ENCODE data around the gene ARID3A.

Gene ARID3A

GRCh38 chr19:940591-941291, 14.9 kb downstream of the ARID3A start:
- H3K9ac ChIP-seq (ENCODE audit: low read depth, low read length): no peak overlapping the region
- no peaks in the 10 kb centered on the region for H3K27me3 ChIP-seq (ENCODE audit: control insufficient read depth, insufficient read depth, low read length)
- peaks cover 22% of the 10 kb centered on the region for H3K36me3 ChIP-seq (ENCODE audit: control insufficient read depth, insufficient read depth, low read length)
- no peak overlapping the region for H3K4me3 ChIP-seq (ENCODE audit: low read depth, low read length)
- H3K4me1 ChIP-seq (ENCODE audit: control insufficient read depth, insufficient read depth, low read length): no peaks in the 10 kb centered on the region
- no peaks in the 10 kb centered on the region for H3K9me3 ChIP-seq (ENCODE audit: control insufficient read depth, insufficient read depth, low read length)

- no peaks in the 10 kb centered on the region for H3K27me3 ChIP-seq (ENCODE audit: control insufficient read depth, insufficient read depth, low read length)
- peaks cover 20% of the 10 kb centered on the region for H3K36me3 ChIP-seq (ENCODE audit: control insufficient read depth, insufficient read depth, low read length)
- H3K9ac ChIP-seq (ENCODE audit: low read depth, low read length): no peak overlapping the region
- no peak overlapping the region for H3K4me3 ChIP-seq (ENCODE audit: low read depth, low read length)
- H3K4me1 ChIP-seq (ENCODE audit: control insufficient read depth, insufficient read depth, low read length): no peaks in the 10 kb centered on the region
- no peaks in the 10 kb centered on the region for H3K9me3 ChIP-seq (ENCODE audit: control insufficient read depth, insufficient read depth, low read length)
These were observed 15.7 kb downstream of the ARID3A start for GRCh38 chr19:941292-942132.

- peaks cover 20% of the 10 kb centered on the region for H3K36me3 ChIP-seq (ENCODE audit: control insufficient read depth, insufficient read depth, low read length)
- H3K9ac ChIP-seq (ENCODE audit: low read depth, low read length): no peak overlapping the region
- no peaks in the 10 kb centered on the region for H3K27me3 ChIP-seq (ENCODE audit: control insufficient read depth, insufficient read depth, low read length)
- no peaks in the 10 kb centered on the region for H3K4me1 ChIP-seq (ENCODE audit: control insufficient read depth, insufficient read depth, low read length)
- H3K4me3 ChIP-seq (ENCODE audit: low read depth, low read length): no peak overlapping the region
- no peaks in the 10 kb centered on the region for H3K9me3 ChIP-seq (ENCODE audit: control insufficient read depth, insufficient read depth, low read length)
These were observed 16.4 kb downstream of the ARID3A start for GRCh38 chr19:942133-942645.

- Histone ChIP-seq H3K9me3 (ENCODE audit: control insufficient read depth, insufficient read depth, low read length) (no peaks in the 10 kb centered on the region), H3K36me3 (ENCODE audit: control insufficient read depth, insufficient read depth, low read length) (peaks cover 22% of the 10 kb centered on the region), H3K4me3 (ENCODE audit: low read depth, low read length) (no peak overlapping the region)
These were observed 17.8 kb downstream of the ARID3A start for GRCh38 chr19:943551-944170.

GRCh38 chr19:944171-944567, 18.3 kb downstream of the ARID3A start:
- H3K4me3 ChIP-seq (ENCODE audit: low read depth, low read length): no peak overlapping the region
- no peak overlapping the region for H3K9ac ChIP-seq (ENCODE audit: low read depth, low read length)
- no peaks in the 10 kb centered on the region for H3K9me3 ChIP-seq (ENCODE audit: control insufficient read depth, insufficient read depth, low read length)
- H3K36me3 ChIP-seq (ENCODE audit: control insufficient read depth, insufficient read depth, low read length): peaks cover 22% of the 10 kb centered on the region
- H3K4me1 ChIP-seq (ENCODE audit: control insufficient read depth, insufficient read depth, low read length): no peaks in the 10 kb centered on the region
- H3K27me3 ChIP-seq (ENCODE audit: control insufficient read depth, insufficient read depth, low read length): no peaks in the 10 kb centered on the region

More at GRCh38 chr19:943551-944170, 17.8 kb downstream of the ARID3A start:
- Histone ChIP-seq H3K27me3 (ENCODE audit: control insufficient read depth, insufficient read depth, low read length) (no peaks in the 10 kb centered on the region), H3K9ac (ENCODE audit: low read depth, low read length) (no peak overlapping the region), H3K4me1 (ENCODE audit: control insufficient read depth, insufficient read depth, low read length) (no peaks in the 10 kb centered on the region)

GRCh38 chr19:944663-945241, 18.9 kb downstream of the ARID3A start:
- no peak overlapping the region for H3K4me3 ChIP-seq (ENCODE audit: low read depth, low read length)
- H3K27me3 ChIP-seq (ENCODE audit: control insufficient read depth, insufficient read depth, low read length): no peaks in the 10 kb centered on the region
- no peaks in the 10 kb centered on the region for H3K4me1 ChIP-seq (ENCODE audit: control insufficient read depth, insufficient read depth, low read length)
- H3K36me3 ChIP-seq (ENCODE audit: control insufficient read depth, insufficient read depth, low read length): peaks cover 22% of the 10 kb centered on the region
- no peaks in the 10 kb centered on the region for H3K9me3 ChIP-seq (ENCODE audit: control insufficient read depth, insufficient read depth, low read length)
- H3K9ac ChIP-seq (ENCODE audit: low read depth, low read length): no peak overlapping the region

- no peak overlapping the region for H3K4me3 ChIP-seq (ENCODE audit: low read depth, low read length)
- H3K9ac ChIP-seq (ENCODE audit: low read depth, low read length): no peak overlapping the region
- H3K9me3 ChIP-seq (ENCODE audit: control insufficient read depth, insufficient read depth, low read length): no peaks in the 10 kb centered on the region
- H3K4me1 ChIP-seq (ENCODE audit: control insufficient read depth, insufficient read depth, low read length): no peaks in the 10 kb centered on the region
- H3K27me3 ChIP-seq (ENCODE audit: control insufficient read depth, insufficient read depth, low read length): no peaks in the 10 kb centered on the region
- peaks cover 21% of the 10 kb centered on the region for H3K36me3 ChIP-seq (ENCODE audit: control insufficient read depth, insufficient read depth, low read length)
These were observed 19.8 kb downstream of the ARID3A start for GRCh38 chr19:945401-946252.

GRCh38 chr19:947090-947706, 21.4 kb downstream of the ARID3A start:
- H3K4me1 ChIP-seq (ENCODE audit: control insufficient read depth, insufficient read depth, low read length): no peaks in the 10 kb centered on the region
- H3K36me3 ChIP-seq (ENCODE audit: control insufficient read depth, insufficient read depth, low read length): peaks cover 12% of the 10 kb centered on the region
- no peak overlapping the region for H3K4me3 ChIP-seq (ENCODE audit: low read depth, low read length)
- no peaks in the 10 kb centered on the region for H3K27me3 ChIP-seq (ENCODE audit: control insufficient read depth, insufficient read depth, low read length)
- no peak overlapping the region for H3K9ac ChIP-seq (ENCODE audit: low read depth, low read length)
- no peaks in the 10 kb centered on the region for H3K9me3 ChIP-seq (ENCODE audit: control insufficient read depth, insufficient read depth, low read length)

- Histone ChIP-seq H3K9me3 (ENCODE audit: control insufficient read depth, insufficient read depth, low read length) (no peaks in the 10 kb centered on the region), H3K27me3 (ENCODE audit: control insufficient read depth, insufficient read depth, low read length) (no peaks in the 10 kb centered on the region), H3K9ac (ENCODE audit: low read depth, low read length) (no peak overlapping the region), H3K36me3 (ENCODE audit: control insufficient read depth, insufficient read depth, low read length) (peaks cover 10% of the 10 kb centered on the region), H3K4me1 (ENCODE audit: control insufficient read depth, insufficient read depth, low read length) (no peaks in the 10 kb centered on the region), H3K4me3 (ENCODE audit: low read depth, low read length) (no peak overlapping the region)
These were observed 22.1 kb downstream of the ARID3A start for GRCh38 chr19:947707-948539.

- no peaks in the 10 kb centered on the region for H3K4me1 ChIP-seq (ENCODE audit: control insufficient read depth, insufficient read depth, low read length)
- H3K4me3 ChIP-seq (ENCODE audit: low read depth, low read length): no peak overlapping the region
- no peak overlapping the region for H3K9ac ChIP-seq (ENCODE audit: low read depth, low read length)
- H3K27me3 ChIP-seq (ENCODE audit: control insufficient read depth, insufficient read depth, low read length): no peaks in the 10 kb centered on the region
- peaks cover 10% of the 10 kb centered on the region for H3K36me3 ChIP-seq (ENCODE audit: control insufficient read depth, insufficient read depth, low read length)
- no peaks in the 10 kb centered on the region for H3K9me3 ChIP-seq (ENCODE audit: control insufficient read depth, insufficient read depth, low read length)
These were observed 23.1 kb downstream of the ARID3A start for GRCh38 chr19:948842-949496.
